Forelimb muscle (tissue), 1 donor: Measurements from ENCODE around the gene HMGB4. TPM values are rescaled to one million over a fixed set of nuclear protein-coding genes. Genes with fewer than 3 reads are reported as not detected.

Experiments
- DNase-seq: peaks from one replicate; pipeline ENCODE4 v3.0.0-alpha.2; 2013; ENCODE audit warnings: low read depth
- polyA plus RNA-seq: library from polyadenylated mRNA; unstranded; fragments of 120-200 nt; gene quantifications from one replicate; pipeline ENCODE4 v1.2.1, GENCODE V29; 2013; ENCODE audit not compliant: insufficient read length

HMGB4 gene, protein sequence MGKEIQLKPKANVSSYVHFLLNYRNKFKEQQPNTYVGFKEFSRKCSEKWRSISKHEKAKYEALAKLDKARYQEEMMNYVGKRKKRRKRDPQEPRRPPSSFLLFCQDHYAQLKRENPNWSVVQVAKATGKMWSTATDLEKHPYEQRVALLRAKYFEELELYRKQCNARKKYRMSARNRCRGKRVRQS
- not detected for polyA plus RNA-seq

DNA sequence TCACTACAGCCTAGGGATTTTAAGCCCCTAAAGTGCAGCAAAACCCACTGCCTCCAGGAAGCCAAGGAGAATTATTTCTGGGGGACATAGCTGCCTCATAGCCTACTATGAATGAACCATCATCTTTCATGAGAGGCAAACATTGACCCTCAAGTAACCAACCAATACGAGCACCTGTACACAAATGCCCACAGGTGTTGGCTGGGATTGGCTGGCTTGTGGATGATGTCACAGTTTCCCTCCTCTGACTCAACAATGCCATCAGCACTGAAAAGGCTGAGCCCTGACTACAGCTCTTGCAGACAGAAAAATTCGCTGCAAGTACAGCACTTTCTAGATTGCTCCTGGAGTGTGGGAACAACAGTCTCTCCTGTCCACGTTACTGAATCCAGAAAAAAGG lies at the start of gene HMGB4:
HMGB4 (plus strand) TSS at position 301 of the 400 bp plus-strand sequence. CDS start 113 bp downstream, outside the sequence.
- DNase-seq: no peak

DNA sequence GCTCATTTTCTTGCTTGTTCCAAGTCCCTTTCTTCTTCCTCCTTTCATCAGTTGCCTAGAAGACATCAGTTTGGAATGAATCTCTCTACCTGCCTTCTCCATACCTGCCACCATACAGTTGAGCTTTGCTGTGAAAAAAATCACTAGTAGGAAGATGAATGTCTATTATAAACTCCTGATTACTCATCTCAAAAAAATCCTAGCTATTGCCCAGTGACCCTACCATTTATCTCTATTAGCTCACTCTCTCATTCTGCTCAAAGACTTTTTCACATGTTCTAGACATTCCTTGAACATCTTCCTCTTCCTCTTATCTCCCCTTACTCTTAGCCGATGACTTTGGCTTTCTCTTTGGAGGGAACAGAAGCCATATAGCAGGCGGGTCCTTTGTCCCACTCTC lies 49.7 kb upstream of the HMGB4 start:
- no peak for DNase-seq

DNA sequence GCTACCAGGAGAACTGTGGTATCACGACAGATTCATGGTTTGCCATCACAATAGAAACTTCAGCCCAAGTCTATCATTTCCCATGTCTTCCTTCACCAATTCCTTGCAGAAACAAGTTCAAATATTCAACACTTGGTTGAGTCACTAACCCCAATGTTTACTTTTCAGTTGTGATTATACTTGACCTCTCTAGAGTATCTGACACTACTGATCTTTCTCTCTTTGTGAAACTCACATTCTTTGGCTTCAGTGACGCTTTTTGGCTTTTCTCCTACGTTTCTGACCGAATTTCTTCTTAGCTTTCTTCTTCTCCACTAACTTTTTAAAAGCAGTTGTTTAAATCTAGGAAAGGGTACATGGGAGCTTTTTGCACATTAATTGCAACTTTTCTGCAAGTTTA lies 48.8 kb upstream of the HMGB4 start:
- no peak for DNase-seq

DNA sequence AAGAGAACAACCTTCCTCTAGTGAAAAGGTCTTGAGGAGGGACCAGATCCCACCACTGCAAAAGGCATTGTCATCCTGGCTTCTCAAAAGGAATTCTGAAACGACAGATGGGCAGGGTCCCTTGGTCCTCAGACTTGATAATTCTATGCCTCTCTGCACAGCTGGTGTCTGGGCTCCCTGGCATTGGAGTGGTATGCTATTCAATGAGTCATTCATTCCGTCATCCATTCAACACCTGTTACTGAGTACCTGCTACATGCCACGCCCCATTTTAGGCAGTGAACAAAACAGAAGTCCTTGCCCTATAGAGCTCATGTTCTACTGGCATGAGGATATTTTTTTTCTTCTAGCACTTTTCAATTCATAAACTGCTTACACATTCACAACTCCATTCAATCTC lies 45.8 kb upstream of the HMGB4 start:
- DNase-seq: no peak

DNA sequence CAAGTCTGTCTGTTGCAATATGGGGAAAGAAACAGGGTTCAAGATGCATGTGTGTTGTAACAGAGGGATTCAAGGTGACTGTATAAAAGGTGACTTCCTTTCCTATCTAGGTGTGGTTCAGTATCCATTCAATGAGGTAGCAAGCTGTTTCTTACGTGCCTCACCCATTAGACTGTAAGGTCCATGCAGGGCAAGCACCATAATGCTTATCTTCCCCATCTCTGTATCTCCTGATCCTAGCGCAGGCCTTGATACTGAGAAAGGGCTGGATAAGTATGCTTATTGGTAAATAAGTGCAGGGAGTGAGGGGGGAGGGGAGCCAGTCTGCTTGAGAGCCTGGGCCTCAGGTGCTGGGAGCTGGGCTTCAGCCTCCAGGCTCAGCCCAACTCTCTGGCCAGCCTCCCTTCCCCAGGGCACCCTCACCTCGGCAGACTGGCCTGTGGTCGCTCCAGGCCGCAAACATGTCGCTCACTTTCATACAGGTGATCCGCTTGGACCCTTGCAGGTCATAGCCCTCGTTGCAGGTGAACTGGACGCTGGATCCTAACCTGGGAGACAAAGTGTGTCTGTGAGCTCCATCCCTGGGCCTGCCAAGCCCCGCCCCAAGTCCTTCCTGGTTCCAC lies 44.5 kb upstream of the HMGB4 start:
- DNase-seq: no peak

DNA sequence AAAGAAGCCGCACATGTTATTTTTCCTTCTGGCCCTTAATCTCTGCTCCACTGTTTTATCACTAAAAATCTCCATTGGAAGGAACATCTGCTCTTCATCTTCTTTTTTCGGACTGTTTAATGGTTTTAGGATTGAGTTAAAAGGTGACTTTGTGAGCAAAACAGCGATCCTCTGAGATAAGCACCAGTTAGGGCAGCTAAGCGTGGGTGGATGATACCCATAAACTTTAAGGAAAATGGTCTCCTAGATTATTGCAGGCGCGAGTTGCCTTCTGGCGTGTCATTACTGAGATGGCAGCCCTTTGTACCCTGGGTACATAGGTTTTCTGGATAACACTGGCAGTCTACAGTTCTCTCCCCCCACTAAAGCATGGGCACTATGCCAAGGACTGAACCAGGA lies 44.0 kb upstream of the HMGB4 start:
- DNase-seq: no peak

DNA sequence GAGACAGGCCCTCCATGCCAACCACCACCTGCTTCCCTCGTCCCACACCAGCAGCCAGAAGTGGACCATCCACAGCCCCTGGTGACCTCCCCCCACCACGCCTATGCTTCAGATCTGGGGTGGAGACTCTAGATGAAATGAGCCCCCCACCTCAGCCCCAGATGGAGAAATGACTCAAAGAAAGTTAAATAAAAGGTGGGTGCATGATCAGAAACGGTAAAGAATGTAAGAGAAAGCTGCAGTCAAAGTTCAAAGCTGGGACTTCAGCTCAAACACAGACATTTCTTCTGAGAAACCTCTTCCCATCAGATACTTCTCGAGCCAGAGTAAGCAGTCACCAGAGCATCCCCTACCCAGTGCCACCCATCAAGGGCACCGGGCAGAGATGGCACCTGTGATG lies 43.1 kb upstream of the HMGB4 start:
- no peak for DNase-seq

DNA sequence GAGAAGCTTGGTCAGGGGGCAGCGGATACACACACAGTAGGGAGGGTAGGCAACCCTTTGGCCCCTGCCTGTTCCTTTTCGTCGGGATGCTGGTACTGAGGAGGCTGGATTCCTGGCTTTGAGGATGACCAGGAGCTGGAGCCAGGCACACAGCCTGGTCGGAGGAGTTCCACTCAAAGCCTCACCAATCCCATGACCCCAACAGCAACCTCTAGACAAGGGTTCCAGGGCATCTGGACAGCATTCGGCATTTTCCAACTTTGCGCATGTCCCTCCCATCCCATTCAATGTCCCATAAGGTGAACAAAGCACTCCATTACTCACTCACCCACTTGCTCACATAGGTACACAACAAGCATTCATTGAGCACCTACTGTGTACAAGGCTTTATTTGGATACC lies 42.6 kb upstream of the HMGB4 start:
- DNase-seq: no peak

DNA sequence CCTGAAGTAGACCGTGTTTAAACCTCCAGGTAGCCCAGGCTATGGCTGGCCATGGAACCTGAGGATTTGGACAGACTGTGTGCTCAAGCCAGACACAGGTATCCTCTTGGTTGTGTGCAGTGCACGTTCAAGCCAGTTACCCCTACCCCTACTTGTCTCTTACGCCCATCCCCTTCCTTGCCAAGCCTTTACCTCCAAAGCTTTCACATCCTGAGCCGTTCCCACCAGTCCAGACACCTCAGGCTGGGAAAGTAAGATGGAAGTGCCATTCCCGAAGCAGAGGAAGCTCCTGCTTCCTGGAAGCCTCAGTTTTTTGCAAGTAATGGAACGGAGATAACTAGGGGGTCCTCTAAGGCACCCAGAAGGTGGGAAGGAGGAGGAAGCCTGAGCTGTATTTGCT lies 41.5 kb upstream of the HMGB4 start:
- DNase-seq: no peak

DNA sequence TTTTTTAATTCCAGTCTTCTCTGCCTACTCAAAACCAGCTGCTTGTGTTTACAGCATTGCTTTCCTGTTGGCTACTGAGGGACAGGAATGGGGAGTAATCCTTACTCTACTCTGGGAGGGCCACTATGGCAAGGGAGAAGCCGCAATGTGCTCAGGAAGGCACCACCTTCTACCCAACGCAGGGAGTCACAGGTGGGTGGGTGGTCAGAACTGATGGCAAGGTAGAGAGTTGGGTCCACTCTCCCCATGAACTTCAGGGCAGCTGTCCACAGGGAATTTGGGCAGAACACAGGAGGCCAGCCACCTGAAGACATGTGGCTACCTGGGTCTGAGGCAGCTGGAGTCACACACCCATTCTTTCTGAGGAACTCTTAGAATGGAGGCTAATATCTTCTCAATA lies 40.5 kb upstream of the HMGB4 start:
- no peak for DNase-seq

DNA sequence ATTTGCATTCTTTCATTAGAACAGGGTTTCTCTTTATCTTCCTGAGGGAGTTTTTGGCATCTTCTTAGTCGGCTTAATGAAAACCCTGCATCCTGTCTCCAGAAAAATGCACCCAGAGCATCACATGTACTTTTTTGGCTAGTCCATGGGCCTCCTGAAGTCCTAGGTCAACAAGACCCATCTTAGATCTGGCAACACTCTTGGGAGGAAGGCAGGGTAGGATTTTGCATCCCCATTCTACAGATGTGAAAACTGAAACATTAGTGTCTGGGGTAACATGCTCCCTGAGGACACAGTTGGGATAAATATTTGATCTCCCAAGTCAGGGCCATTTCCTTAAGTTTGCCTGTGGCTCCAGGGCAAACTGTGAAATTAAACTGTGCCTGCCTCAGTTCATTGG lies 40.0 kb upstream of the HMGB4 start:
- no peak for DNase-seq

DNA sequence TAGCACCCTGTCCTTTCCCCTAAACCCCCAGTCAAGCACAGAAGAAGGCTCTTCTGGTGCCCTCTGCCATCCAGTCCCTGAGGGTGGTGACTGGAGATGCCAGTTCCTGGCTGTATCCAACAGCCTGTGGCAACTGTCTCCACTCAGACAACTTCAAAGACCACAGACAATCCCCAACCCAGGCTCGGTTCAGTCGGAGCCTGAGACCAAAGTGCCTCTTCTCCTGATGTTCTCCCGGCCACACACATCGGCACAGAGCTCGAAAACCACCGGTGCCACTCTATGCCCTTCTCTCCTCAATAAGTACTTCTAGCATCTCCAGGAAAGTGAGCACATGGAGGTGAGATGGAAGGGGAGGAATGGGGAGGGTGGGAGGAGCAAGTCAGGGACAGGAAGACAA lies 39.6 kb upstream of the HMGB4 start:
- no peak for DNase-seq

DNA sequence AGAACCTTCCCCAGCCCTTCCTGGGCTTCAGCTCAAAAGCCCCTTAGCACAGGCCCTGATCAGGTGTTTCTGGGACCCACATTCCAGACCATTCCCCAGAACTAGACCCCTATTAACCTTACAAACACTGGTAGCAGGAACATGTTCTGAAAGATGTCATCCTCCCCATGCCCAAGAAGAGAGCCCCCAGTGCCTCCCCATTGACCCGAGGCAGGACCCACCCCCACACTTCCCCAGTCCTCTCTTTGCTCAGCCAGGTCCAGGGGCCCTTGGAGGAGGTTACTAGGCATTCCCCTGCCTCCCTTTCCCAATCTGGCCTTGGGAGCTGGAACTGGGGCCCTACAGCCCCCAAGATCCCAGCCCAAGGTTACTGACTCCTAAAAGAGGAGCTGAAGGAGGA lies 38.9 kb upstream of the HMGB4 start:
- no peak for DNase-seq

DNA sequence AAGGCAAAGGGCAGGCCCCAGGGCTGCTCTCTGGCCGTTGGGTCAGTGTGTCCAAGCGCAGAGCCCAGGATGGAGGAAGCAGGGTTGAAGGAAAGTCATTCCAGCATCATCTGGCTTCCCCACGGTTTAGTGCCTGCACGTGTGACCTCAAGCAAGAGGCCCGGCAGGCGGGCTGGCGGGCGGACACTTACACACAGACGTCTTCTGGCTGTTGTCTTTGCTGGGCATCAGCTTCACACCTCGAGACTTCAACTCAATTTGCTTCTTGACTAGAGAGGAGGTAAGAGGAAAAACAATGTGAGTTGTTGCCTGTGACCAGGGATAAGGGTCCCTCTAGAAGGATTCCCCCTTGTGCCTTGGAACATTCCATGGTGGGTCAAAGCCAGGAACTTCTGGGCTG lies 38.4 kb upstream of the HMGB4 start:
- no peak for DNase-seq

DNA sequence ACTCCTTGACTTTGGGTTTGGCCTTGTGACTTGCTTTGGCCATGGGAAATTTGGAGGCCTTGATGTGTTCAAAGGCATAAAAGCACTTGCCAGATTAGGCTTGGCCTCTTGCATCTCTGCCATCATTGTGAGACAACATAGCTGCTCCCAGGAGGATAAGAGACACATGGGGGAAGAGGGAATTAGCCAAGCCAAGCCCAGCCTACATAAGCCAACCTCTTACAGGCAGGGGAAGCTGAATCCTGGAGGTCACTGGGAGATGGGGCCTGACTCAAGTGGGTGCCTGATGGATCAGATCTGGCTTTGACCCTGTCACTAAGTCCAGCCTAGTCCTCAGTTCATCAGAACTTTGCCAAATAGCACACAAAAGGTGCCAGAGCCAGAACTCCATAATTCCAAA lies 37.6 kb upstream of the HMGB4 start:
- no peak for DNase-seq

DNA sequence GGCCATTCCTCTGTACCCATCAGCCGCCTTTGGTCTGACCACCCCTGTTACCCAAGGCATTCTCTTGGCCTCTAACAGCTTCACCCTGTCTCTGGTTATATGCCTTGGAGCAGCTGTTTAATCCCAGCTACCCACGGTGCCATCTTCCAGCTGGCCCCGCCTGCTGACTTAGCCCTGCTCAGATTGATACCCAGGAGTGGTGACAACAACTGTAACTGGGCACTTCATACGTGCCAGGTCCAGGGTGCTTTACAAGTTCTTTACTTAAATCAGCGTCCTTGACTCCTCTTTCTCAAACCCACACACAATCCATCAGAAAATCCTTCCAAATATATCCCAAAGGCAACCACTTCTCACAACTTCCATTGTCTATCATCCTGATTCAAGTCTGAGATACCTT lies 37.2 kb upstream of the HMGB4 start:
- DNase-seq: no peak

DNA sequence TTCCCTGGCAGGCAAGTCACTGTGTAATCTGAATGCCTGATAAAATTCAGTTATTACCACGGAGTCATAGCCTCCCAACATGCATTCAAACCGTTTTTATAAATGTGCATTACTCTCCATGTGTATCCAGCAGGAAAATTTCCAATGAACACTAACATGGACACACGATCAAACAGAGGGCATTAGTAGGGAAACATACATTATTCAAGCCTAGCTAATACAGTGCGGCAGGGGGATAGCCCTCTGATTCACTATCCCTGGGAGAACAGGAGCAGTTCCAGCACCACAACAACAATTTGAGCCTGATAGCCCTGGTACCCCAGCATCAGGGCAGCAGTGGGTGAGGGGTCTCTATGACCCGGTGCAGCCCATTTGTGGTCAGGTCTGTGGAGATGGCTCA lies 35.8 kb upstream of the HMGB4 start:
- no peak for DNase-seq

DNA sequence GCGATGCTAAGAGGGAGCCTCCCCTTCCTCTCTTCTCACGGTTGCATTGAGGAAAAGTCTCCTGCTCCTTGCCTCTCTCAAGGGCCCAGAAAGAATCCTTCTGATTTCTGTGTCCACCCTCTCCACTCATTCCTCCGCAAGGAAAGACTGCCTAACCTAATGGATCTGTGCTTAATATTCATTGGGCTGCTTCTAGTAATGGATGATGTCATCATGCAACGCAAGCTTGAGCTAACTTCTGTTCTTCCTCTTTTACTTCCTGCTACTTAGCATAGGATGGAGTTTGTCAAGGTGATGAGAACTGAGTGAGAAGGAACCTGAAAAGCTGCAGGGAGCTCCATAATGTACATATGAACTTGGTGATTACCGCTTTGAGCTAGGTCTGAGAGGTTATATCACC lies 35.2 kb upstream of the HMGB4 start:
- DNase-seq: no peak

DNA sequence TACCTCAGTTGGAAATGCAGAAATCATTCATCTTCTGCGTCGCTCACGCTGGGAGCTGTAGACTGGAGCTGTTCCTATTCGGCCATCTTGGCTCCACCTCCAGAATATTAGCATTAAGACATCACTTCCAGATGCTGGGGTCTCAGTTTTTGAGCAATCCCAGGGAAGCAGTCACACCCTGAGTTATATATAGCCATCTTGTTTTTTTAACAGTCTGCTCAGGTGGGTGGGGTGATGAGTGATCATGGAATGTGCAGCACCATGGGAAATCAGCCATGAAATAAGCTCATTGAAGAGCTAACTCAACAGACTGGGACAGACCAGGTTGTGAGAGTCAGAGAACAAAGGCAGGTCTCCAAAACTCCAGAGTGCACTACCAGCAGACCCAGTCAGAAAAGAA lies 27.0 kb upstream of the HMGB4 start:
- no peak for DNase-seq

DNA sequence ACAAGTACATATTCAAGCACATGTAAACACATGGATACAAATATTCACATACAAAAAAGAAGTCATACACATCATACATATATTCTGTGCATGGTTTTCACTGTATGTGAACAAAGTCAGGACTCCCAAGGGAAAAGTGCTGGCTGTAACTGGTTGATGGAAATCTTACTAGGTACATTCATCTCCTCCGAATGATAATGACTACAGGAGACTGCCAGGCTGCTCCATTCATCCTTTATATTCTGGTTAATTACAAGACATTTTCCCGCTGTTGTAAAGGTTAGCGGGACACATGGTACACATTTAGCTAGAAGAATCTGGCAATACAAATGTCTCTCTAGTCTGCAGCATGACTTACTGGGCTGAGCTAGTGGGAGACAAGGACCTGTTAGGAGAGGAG lies 26.2 kb upstream of the HMGB4 start:
- no peak for DNase-seq

DNA sequence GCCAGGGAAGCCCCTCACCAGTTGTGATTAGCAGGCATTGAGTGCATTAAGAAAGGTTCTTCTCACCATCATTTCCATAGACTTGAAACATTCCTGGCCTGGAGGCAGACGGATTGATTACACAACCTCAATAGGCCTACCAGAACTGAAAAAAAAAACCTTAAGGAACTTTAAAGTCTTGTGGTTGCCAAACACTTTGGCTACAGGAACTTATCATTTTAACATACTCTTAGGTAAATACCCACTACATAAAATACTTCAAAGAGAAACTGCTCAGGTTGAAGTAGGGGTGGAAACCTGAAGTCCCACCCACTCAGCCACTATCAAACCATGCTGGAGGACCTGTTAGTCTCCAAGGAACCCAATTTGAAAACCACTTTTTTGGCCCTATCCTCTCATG lies 22.4 kb upstream of the HMGB4 start:
- no peak for DNase-seq

DNA sequence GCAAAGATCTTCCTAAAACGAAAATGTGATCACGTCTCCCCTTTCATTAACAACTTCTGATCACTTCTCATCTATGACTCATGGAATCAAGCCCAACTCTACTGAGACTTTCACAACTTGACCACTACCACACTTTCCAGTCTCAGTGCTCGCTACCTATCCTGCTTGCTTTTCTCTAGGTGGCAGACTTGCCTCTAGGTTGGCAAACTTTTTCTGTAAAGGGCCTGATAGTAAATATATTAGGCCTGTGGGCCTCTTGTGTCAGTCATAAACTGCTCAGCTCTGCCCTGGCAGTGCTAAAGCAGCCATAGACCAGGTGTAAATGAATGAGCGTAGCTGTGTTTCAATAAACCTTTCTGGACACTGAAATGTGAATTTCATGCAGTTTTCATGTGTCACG lies 21.5 kb upstream of the HMGB4 start:
- DNase-seq: no peak

DNA sequence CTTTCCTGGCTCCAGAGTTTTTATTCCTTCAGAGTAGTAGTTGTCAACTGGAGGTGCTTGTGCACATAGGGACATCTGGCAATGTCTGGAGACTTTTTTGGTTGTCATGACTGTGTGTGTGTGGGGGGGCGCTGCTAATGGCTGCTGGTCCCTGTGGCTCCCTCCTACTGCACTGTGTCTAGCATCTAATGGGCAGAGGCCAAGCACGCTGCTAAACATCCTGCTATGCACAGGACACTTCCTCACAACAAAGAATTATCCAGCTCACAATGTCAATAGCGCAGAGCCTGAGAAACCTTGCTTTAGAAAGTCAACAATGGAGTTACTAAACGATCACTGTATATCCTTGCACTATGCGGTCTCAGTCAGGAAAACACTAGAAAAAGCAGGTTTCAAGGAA lies 19.7 kb upstream of the HMGB4 start:
- DNase-seq: no peak

DNA sequence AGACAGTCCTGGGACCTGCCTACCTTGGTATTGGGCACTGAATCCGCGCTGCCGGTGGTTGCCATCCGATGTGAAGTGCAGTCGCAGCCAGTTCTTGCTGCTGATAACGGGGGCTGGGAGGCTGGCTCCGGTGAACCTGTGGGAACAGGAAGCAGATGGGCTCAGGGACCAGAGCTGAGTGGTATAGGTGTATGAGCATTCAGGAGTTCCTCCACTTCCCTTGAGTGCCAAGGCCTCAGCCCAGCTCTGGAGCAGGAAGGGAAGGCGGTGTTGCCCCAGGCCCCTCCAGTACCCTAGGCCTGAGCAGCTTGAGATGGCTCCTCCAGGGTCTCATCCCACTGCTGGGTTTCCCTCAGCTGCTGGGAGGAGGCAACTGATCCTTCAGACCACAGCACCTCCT lies 17.0 kb upstream of the HMGB4 start:
- DNase-seq: no peak
